HG02938 (cell line): ENCODE measurements around the gene LRRK1.
A peak's percentile ranks its signal among the peaks of the same experiment; 100 is the strongest.

Source experiments
- ATAC-seq: cut with Tn5 transposase; IDR thresholded peaks from one replicate; pipeline ENCODE4 v1.9.1; 2021; ENCODE audit warnings: mild to moderate bottlenecking, moderate library complexity; ENCODE audit not compliant: unreplicated experiment

Gene LRRK1

DNA sequence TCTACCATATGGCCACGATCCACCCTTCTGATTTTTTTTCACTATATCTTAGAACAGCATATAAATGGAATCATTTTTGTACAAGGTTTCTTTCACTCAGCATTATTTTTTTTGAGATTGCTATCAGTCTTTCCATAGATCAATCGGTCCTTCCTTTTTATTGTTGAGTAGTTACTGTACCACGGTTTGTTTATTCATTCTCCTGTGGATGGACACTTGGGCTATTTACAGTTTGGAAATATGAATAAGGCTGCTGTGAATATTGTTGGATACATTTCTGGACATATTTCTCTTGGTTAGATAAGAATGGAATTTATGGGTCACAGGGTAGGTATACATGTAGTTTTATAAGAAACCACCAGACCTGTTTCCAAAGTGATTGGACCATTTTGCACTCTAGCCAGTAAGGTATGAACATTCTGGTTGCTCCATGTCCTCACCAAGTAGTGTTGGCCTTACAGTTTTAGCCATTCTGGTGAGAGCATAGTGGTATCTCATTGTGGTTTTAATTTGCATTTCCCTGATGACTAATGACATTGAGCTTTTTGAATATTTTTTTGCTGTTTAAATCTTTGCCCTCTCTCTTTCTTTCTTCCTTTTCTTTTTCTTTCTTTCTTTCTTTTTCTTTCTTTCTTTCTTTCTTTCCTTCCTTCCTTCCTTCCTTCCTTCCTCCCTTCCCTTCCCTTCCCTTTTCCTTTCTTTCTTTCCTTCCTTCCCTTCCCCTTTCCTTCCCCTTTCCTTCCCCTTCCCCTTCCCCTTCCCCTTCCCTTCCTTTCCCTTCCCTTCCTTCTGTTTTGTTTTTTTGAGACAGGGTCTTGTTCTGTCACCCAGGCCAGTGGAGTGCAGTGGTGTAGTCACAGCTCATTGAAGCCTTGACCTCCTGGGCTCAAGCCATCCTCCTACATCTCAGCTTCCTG lies 49.2 kb downstream of the LRRK1 start:
- ATAC-seq: peak; percentile 74

DNA sequence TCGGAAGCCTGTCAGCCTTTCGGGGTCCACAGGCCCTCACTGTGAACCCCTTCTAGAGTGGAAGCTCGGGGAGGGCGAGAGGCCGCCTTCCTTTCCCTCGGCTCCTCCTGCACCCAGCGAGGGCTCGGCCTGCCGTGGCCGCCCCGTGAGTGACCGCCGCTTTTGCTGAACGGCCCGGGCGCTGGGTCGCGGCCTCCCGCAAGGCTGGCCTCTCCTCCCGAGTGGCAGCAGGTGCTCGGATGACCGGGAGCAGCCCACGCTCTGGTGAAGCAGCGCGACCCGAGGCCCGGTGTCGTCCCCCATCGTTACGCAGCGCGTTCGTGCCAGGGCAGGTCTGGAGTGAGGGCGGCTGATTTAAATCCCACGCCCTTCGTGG lies 53.8 kb downstream of the LRRK1 start:
- ATAC-seq: no peak

DNA sequence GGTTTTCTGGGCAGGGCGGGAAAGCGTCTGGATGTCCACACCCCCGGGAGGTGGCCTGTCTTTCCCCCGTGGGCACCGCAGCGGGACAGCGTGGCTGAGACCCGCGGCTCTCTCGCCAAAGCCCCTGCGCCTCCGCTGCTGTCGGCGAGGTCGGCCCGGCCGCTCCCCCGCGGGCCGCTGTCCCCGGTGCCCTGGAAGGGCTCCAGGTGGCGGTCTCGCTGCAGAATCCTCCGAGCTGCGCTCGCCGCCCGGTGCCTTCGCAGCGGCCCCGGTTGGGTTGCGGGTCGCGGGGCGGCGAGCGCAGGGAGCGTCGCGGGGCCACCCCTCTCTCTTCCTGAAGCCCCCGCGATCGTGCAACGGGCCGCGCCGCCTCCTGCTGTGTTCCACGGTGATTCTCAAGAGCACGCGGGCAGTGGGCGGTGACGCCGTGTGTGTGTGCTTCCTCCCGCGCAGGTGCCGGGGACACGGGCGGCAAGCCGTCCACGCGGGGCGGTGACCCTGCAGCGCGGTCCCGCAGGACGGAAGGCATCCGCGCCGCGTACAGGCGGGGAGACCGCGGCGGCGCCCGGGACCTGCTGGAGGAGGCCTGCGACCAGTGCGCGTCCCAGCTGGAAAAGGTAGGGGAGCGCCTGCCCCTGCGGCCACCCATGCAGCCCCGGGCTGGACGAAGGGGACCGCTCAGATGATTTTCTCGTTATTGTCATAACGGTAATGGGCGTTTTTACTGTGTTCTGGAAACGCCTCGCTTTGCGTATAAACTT lies 54.4 kb downstream of the LRRK1 start:
- no peak for ATAC-seq

DNA sequence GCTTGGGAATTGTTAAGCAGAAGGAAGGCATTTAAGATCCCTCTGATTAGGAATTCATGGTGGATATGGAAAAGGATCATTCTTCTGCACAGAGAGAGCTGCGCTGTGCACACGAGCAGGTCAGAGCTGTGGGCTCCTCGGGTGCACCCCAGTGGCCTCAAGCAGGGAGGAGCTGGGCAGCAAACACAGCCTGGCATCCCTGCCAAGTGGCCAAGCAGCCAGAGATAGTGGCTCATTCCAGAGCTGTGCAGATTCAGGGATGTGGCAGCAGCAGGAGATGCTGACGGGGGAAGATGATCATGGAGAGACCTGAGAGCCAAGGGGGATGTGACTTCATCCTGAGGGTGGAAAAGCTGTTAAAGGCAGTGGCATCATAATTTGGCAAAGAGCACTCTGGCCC lies 55.9 kb downstream of the LRRK1 start:
- ATAC-seq: no peak

DNA sequence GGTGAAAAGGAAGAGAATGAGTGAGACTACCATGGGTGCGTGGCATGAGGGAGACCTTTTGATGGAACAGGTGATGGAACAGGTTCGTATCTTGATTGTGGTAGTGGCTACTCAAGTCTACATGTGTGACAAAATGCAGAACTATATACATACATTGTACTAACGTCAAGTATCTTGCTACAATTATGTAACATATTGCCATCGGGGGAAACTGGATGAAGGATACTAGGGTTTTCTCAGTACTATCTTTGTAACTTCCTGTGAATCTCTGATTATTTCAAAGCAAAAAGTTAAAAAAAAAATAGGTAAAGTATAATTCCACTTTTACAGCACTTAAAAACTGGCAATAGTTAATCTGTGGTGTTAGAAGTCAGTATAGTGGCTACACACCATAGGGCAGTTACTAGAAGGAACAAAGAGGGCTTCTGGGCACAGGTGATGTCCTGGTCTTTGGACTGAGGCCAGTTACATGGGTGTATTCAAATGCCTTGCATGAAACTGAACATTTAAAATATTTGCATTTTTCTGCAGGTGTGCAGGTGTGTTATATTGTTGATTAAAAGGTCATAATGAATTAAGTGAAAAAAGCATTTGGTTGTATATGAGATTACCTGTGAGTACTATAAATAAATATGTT lies 61.4 kb downstream of the LRRK1 start:
- no peak for ATAC-seq

DNA sequence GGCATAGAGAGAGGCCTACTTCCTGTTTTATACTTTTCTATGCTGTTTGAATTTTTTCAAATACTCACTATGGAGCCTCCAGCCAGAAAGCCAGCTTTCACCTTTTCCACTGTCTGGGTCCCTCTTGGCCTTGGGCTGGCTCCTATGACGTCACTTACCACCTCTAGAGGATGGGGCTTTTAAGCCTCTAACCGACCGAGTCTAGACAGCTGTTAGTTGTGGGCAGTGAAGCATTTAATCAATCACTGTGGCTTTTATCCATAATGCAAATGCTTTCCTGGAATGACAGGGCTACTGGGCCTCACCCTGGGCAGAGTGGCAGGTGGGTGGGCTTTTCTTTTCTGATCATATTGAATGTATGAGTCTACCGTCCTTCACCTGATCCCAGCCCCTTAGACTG lies 61.9 kb downstream of the LRRK1 start:
- no peak for ATAC-seq

DNA sequence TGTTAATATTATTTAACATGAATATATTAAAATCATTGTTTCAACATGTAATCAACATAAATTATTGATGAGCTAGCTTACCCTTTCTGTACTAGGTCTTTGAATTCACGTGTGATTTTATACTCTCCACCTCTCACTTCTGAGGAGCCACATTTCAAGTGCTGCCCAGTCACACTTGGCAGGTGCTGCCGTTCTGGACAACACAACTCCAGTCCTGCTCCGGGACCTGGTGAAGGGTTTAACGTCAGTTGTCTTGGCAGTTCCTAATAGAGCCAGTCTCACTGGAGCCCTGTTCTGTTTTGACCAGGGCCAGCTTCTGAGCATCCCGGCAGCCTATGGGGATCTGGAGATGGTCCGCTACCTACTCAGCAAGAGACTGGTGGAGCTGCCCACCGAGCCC lies 64.1 kb downstream of the LRRK1 start:
- ATAC-seq: no peak

DNA sequence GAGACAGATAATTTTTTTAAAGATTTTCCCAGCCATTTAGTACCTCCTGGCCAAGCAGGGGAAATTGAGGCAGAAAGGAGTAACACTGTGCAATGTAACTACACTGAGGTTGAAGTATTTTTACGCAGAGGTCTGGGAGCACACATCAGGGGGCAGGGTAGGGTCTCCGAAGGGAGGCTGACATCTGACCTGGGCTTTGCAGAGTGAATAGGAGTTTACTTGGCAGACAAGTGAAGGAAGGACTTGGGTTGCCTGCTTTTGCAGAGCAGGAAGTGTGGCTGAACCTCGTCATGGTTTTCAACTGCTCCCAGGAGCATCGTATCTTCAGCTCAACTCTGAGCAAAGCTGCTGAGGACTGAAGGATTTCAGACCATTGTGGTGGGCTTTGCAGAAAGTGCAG lies 66.2 kb downstream of the LRRK1 start:
- no peak for ATAC-seq

DNA sequence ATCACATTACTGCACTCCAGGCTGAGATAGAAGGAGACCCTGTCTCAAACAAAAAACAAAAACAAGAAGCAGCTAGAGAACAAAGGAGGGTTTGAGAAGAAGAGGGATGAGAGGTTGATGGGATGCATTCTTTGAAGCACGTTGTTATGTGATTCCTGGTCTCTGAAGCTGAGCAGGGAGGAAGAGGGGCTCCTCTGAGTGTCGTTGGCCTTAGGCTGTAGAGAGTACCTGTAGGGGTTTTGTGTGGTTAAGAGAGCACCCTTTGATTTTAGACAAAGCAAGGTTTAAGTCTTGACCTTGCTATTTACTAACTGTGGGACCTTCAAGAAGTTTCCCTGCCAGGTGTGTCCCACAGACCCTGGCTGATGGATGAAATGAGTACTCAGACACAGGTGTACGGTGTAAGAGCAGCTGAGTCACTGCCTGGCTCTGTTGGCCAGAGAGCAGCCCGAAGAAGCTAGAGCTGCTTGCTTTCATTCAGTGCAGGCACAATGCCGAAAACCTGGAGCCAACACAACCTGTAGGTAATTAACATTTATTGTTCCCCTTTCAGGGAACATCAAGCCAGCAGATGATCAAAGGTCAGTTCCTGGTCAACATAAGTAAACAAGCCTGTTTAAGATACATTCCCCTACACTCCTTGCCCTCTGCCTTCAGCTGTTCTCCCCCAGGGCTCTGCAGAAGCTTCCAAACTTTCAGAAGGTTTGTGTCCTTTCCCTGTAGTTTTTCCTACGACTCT lies 67.2 kb downstream of the LRRK1 start:
- no peak for ATAC-seq

DNA sequence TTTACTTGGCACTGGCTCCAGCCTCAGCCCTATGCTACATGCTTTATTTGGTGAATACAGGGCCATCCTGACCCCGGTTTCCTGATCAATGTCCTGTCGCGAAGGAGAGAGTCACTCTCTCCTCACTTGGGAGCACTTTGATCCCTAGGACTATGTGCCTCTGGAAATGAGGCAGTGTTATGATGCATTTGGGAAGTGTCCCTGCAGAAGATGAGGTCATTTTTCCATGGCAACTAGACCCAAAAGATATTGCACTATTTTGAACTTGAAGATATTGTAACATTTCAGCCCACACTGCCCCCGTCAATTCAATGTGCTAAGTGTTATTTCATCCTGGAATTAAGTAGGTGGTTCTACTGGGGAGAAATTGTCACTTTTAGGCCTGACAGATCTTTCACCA lies 68.0 kb downstream of the LRRK1 start:
- no peak for ATAC-seq

DNA sequence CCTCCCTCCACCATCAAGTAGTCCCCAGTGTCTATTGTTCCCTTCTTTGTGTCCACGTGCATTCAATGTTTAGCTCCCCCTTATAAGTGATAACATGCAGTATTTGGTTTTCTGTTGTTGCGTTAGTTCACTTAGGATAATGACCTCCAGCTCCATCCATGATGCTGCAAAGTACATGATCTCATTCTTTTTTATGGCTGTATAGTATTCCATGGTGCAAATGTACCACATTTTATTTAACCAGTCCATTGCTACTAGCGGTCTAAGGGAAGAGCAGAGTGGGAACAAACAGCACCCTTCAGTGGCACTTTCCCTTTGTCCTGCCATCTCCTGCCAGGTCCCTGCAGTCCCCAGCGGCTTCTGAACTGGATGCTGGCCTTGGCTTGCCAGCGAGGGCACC lies 69.1 kb downstream of the LRRK1 start:
- no peak for ATAC-seq

DNA sequence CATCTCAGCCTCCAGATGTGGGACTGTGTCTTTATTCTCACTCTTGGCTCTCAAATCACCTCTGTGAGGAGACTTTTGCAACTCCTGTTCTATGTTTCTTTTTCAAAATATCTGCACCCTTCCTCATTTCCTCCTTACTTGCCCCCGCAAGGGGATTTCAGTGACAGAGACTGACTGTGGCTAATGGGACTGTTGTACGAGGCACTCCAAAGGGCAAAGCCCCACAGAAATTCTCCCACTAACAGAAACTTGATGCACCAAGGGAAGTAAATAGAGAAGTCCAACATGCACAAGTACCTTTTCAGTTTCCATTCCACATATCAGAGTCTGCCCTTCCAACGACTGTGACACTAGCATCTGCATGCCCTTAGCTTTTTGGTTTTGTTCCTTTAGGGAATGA lies 69.7 kb downstream of the LRRK1 start:
- no peak for ATAC-seq

DNA sequence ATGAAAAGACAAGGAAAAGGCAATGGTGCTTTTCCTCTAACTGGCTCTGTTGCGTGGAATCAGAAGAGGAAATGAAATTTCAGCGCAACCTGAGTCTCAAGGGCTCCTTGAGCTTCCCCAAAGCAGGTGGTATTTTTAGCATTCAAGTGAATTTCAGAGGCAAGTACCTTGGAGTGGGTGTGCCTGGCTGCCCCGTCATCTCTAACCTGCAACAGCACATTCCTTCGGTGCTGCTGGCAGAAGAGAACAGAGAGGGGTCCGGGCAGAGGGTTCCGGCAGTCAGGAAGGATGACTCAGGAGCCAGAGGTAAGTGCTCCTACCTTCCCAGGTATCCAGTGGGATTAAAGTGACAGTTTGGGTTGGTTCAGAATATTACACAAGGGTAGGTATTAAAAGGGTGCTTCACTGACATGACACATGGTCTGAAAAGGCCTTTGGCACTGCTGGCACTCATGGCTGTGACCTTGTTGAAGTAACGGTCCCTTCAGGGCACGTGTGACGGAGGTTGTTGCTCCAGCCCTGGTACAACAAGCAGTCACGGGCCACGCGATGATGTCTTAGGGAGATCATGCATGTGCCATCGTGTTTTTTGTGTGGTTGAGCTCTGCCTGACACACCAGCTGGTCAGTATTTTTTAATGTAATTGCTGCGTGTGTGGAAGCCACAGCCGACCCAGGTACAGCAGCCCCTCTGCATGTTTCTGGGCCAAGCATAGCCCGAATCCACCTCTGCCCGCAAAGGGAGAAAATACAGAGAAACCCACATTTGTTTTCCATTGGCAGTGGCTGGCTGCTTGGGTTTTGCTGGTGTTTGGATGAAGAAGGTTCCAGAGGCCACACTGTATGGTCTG lies 75.7 kb downstream of the LRRK1 start:
- no peak for ATAC-seq

DNA sequence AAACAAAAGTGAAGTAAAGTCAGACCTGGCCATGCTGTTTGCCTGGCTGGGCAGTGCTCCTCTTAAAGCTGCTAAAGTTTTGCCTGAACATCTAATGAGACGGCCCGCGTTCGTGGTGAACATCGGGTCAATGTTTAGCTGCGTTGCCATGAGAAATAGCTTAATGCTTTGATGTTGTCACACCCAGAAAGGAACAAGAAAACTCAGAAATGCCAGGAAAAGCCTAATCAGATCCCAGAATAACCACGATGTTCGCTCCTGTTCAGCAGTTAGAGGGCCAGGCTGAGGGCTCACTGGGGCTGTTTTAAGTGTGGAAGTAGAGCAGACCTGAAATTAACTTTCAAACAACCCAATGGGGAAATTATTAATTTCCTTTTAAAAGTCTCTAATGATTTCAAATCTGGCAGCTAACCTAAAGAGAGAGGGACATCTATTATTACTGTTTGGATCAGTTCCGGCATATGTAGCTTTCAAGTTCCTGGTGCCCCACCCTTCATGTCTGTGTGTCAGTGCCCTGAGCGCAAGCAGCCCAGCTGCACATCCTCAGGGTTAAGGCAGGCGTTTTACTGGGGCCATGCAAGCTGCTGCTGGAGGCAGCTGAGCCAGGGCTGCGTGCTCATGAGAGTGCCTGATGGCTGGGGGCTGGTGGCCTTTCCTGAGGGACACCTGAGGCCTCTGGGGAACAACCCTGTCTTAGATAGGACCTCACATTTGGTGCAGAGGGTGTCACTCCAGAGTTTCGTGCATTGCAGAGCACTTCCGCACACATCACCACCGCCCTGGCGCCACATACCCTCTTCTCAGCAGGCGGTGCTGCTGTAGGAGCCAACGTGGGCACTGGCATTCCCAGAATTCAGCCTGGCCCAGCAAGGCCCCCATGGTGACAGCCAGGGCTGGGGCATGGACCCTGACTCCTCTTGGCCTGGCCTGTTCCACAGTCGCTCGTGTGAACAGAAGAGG lies 76.6 kb downstream of the LRRK1 start:
- no peak for ATAC-seq

DNA sequence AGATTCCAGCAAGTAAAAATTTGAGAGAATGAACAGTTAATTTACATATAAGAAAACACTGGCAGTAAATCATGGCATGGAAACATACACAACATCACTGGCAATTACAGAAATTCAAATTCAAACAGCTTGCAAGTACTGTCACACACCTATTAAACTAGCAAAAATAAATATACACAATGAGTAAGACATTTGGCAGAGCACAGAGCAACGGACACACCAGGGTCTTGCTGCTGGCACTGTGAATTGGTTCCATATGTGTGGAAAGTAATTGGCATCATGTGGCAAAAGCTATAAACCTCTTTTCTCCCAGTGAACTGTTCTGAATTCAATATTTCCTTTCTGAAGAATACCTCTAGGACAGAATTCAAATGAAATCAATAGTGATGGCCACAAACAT lies 78.3 kb downstream of the LRRK1 start:
- ATAC-seq: no peak

DNA sequence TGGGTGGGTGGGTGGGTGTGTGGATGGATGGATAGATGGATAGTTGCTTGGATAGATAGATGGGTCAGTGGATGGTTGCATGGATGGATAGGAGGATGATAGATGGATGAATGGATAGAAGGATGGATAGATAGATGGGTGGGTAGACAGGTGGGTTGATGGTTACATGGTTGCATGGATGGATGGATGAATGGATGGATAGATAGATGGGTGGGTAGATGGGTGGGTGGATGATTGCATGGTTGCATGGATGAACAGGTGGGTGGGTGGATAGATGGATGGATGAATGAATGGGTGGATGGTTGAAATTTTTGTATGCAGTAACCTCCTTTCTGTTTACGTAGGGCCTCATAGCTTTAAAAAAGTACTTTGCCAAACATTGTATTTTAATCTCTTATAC lies 79.5 kb downstream of the LRRK1 start:
- ATAC-seq: no peak

DNA sequence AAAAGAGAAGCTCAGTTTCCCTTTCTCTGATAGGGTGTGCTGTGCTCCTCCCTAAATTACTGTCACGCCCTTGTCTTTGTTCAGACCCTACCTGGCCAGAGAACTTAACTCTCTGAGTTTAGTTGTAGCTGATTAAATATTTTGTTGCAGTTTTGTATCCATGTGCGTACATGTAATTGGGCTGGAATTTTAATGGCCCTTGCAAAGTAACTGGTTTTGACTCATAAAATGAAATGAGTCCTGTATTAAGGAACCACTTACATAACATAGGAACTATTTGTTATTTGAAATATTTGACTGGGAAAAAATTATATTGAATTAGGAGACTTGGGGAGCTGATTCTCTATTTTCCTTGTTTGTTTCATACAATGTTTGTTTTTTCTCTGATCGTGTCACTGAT lies 80.2 kb downstream of the LRRK1 start:
- no peak for ATAC-seq

DNA sequence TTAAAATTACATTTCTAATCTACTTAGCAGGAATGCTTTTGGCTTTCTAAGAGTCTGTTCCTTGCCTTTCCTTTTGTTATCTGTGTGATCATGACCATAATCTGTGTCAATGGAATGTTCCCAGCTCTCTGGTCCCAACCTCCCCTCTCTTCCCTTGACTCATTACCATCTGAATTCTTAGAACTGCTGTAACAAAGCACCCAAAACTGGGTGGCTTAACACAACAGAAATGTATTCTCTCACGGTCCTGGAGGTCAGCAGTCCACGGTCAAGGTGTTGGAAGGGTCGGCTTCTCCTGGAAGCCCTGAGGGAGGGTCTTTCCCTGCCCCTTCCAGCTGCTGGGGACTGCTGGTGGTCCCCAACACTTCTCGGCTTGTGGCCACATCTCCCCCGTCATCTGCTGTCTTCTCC lies 81.1 kb downstream of the LRRK1 start:
- no peak for ATAC-seq

DNA sequence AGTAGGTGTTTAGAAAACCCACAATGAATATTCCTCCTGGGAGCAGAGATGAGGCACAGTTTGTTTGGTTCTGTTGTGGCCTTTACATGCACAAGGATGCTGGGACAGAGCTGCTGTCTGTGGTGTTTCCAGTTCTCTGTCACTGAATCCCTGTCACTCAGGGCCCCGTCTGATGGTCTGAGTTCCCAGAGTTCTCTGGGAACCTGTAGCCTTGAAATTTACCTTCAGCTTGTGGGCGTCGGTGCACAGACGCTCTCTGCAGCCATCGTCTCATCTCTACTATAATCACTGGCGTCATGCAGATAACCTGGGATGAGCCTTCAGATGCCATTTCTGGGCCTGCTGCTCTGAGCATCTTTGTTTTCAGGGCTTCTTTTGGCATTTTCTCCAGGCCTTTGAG lies 81.9 kb downstream of the LRRK1 start:
- no peak for ATAC-seq
